Ishikawa (cell line): ENCODE measurements around the gene ANKIB1.

Source experiments
- CEBPB ChIP-seq: IDR thresholded peaks from 2 replicates; pipeline ENCODE4 v1.6.1; 2012
- CREB1 ChIP-seq: IDR thresholded peaks from 2 replicates; pipeline ENCODE4 v1.6.1; 2012; ENCODE audit warnings: low read depth
- EGR1 ChIP-seq: IDR thresholded peaks from 2 replicates; pipeline ENCODE4 v1.6.1; 2012
- EP300 ChIP-seq: IDR thresholded peaks from 2 replicates; pipeline ENCODE4 v1.6.1; 2012; ENCODE audit warnings: borderline replicate concordance
- FOXM1 ChIP-seq: IDR thresholded peaks from 2 replicates; pipeline ENCODE4 v1.6.1; 2012; ENCODE audit warnings: low read depth, borderline replicate concordance
- MAX ChIP-seq: IDR thresholded peaks from 2 replicates; pipeline ENCODE4 v1.6.1; 2012
- NFIC ChIP-seq: IDR thresholded peaks from 2 replicates; pipeline ENCODE4 v1.6.1; 2012
- RAD21 ChIP-seq: IDR thresholded peaks from 2 replicates; pipeline ENCODE4 v1.6.1; 2012; ENCODE audit warnings: low read depth
- REST ChIP-seq: IDR thresholded peaks from 2 replicates; pipeline ENCODE4 v1.6.1; 2012; ENCODE audit warnings: low read depth, mild to moderate bottlenecking
- TAF1 ChIP-seq: IDR thresholded peaks from 2 replicates; pipeline ENCODE4 v1.6.1; 2012; ENCODE audit warnings: low read depth, mild to moderate bottlenecking
- TCF12 ChIP-seq: IDR thresholded peaks from 2 replicates; pipeline ENCODE4 v1.6.1; 2012; ENCODE audit warnings: low read depth
- TEAD4 ChIP-seq: IDR thresholded peaks from 2 replicates; pipeline ENCODE4 v1.6.1; 2012
- USF1 ChIP-seq: IDR thresholded peaks from 2 replicates; pipeline ENCODE4 v1.6.1; 2012
- YY1 ChIP-seq: IDR thresholded peaks from 2 replicates; pipeline ENCODE4 v1.6.1; 2012; ENCODE audit warnings: low read depth
- ZBTB7A ChIP-seq: IDR thresholded peaks from 2 replicates; pipeline ENCODE4 v1.6.1; 2012; ENCODE audit warnings: low read depth

ANKIB1 gene

GRCh38 chr7:92259610-92260247, 14.0 kb downstream of the ANKIB1 start:
- TF ChIP-seq REST (no peak), CEBPB (no peak), YY1 (no peak), TCF12 (no peak), NFIC (no peak), TAF1 (no peak), USF1 (no peak), TEAD4 (no peak), RAD21 (no peak), EP300 (no peak)

- TF ChIP-seq USF1 (no peak), EP300 (no peak), TEAD4 (no peak), TCF12 (no peak), REST (no peak), CEBPB (no peak), NFIC (no peak), TAF1 (no peak), ZBTB7A (no peak), CREB1 (no peak), MAX (no peak), RAD21 (no peak), YY1 (no peak), EGR1 (no peak), FOXM1 (no peak)
Observed at GRCh38 chr7:92260248-92260781, 14.5 kb downstream of the ANKIB1 start.

- no peak for TF ChIP-seq EP300
- no peak for TF ChIP-seq MAX
- no peak for TF ChIP-seq NFIC
- TF ChIP-seq CEBPB = no peak
- TF ChIP-seq TEAD4 = no peak
- no peak for TF ChIP-seq REST
- TF ChIP-seq CREB1 = no peak
- TF ChIP-seq USF1 = no peak
- no peak for TF ChIP-seq EGR1
- no peak for TF ChIP-seq RAD21
- TF ChIP-seq TCF12 = no peak
- TF ChIP-seq YY1 = no peak
- TF ChIP-seq TAF1 = no peak
Observed at GRCh38 chr7:92266415-92267241, 20.9 kb downstream of the ANKIB1 start.

- TF ChIP-seq RAD21 = no peak
- TF ChIP-seq NFIC = no peak
- no peak for TF ChIP-seq EGR1
Observed at GRCh38 chr7:92268921-92269320, 23.1 kb downstream of the ANKIB1 start.
